Measurements from ENCODE around the gene PADI3. TPM values are rescaled to one million over a fixed set of nuclear protein-coding genes. Genes with fewer than 3 reads are reported as not detected.
A peak's percentile ranks its signal among the peaks of the same experiment; 100 is the strongest.
"Not testable (repeated sequence)": the region's sequence is repeated elsewhere in the genome, so short reads cannot be mapped to it uniquely, and the experiment has no call there.

PADI3 gene
- total RNA-seq, 2 donors from 2014 or later = 0.18 to 1.2 TPM

DNA sequence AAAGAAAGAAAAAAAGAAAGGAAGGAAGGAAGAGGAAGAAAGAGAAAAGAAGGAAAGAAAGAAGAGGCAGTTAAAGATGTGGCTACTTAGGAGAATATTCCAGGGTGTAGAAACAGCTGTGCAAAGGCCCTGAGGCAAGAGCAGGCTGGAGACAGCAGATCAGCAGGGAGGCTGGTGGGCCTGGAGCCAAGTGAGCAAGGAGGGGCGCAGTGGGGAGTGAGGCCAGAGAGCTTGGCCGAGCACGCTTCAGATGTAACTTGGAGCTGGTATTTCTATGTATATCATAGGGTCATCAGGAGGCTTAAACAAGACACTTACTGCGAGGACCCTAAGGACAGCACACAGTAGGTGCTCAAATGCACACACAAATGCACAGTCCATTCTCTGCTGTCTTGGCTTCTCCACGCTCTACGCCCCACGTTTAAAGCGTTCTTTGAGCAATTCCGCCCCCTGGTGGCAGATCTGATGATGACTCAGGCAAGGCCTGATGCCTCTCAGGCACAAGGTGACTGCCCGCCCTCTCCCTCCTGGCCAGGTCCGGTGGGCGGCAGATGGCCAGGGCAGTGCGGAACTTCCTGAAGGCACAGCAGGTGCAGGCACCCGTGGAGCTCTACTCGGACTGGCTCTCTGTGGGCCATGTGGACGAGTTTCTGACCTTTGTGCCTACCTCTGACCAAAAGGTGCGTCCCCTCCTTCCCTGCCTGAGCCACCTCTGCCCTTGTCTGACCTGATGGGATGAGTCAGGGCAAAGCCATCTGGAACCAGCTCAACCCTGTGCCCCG lies 11.9 kb upstream of the PADI3 start:
- Histone ChIP-seq H3K27ac (no peak overlapping the region), H3K4me3 (no peak overlapping the region), H3K9me3 (no peaks in the 10 kb centered on the region), H3K27me3 (replicated peaks; ENCODE audit: insufficient read depth) (no peaks in the 10 kb centered on the region), H3K36me3 (no peaks in the 10 kb centered on the region), H3K4me1 (replicated peaks) (peaks cover 5% of the 10 kb centered on the region)
- TF ChIP-seq, protein P1, sequence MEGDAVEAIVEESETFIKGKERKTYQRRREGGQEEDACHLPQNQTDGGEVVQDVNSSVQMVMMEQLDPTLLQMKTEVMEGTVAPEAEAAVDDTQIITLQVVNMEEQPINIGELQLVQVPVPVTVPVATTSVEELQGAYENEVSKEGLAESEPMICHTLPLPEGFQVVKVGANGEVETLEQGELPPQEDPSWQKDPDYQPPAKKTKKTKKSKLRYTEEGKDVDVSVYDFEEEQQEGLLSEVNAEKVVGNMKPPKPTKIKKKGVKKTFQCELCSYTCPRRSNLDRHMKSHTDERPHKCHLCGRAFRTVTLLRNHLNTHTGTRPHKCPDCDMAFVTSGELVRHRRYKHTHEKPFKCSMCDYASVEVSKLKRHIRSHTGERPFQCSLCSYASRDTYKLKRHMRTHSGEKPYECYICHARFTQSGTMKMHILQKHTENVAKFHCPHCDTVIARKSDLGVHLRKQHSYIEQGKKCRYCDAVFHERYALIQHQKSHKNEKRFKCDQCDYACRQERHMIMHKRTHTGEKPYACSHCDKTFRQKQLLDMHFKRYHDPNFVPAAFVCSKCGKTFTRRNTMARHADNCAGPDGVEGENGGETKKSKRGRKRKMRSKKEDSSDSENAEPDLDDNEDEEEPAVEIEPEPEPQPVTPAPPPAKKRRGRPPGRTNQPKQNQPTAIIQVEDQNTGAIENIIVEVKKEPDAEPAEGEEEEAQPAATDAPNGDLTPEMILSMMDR (IDR thresholded peaks at IDR 0.05) = peak; percentile 75 to 96 (median 90)
- TF ChIP-seq POLR2A (IDR thresholded peaks at IDR 0.05) = no peak
- TF ChIP-seq POLR2AphosphoS5 (IDR thresholded peaks at IDR 0.05) = peak; percentile 28
- 25% methylated on average over 18 of the region's 18 CpGs for WGBS
- intact Hi-C loops (cut with DNase I) = loop anchor here (2.0 to 10.0 kb wide), 2 partner anchors 112 to 282 kb away; no protein-coding TSS in a partner anchor
- peak; percentile 83 for DNase-seq (ENCODE audit: low spot score)

DNA sequence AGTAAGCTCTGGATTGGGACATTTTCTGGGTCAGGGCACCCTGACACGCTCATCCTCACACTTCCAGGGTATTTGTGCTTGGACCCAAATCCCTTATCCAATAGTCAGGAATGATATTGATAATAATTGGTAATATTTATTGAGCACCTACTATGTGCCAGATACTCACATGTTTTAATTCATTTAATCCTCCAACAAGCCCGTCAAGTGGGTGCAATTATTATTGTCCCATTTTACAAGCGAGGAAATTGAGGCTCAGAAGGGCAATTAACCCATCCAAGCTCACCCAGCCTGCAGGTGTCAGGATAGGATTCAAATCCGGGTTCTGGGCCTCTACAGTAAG lies 11.4 kb upstream of the PADI3 start:
- Histone ChIP-seq H3K9me3 (no peaks in the 10 kb centered on the region), H3K36me3 (no peaks in the 10 kb centered on the region), H3K27ac (no peak overlapping the region), H3K27me3 (replicated peaks; ENCODE audit: insufficient read depth) (no peaks in the 10 kb centered on the region), H3K4me3 (no peak overlapping the region), H3K4me1 (replicated peaks) (peaks cover 3% of the 10 kb centered on the region)
- TF ChIP-seq POLR2AphosphoS5 (IDR thresholded peaks at IDR 0.05) = no peak
- TF ChIP-seq POLR2A (IDR thresholded peaks at IDR 0.05) = no peak
- TF ChIP-seq, protein P1 (IDR thresholded peaks at IDR 0.05) = no peak
- 86% methylated on average over 4 of the region's 4 CpGs for WGBS
- DNase-seq (ENCODE audit: low spot score) = no peak
- intact Hi-C loops (cut with DNase I) = loop anchor here (2.0 to 10.0 kb wide), 2 partner anchors 113 to 283 kb away; no protein-coding TSS in a partner anchor

DNA sequence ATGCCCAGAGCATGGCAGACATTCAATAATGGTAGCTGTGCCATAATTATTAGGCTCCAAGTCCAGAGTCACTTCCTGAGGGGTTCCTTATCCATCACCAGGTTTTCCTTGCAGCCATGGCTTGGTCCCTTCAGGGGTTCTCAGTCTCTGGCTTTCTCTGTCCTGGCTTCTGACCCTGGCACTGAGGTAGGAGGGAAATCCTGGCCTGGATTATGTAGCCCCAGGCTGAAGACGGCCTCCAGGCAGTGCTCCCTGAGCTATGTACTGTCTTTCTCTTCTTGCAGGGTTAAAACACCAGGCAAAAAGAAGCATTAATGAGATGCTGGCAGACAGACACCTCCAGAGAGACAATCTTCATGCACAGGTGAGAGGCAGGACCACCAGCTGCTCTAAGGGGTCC lies 9.5 kb upstream of the PADI3 start:
- TF ChIP-seq, protein P1 (IDR thresholded peaks at IDR 0.05) = no peak
- TF ChIP-seq POLR2AphosphoS5 (IDR thresholded peaks at IDR 0.05) (no peak), POLR2A (IDR thresholded peaks at IDR 0.05) (no peak)
- Histone ChIP-seq H3K4me1 (replicated peaks) (peaks cover 4% of the 10 kb centered on the region), H3K27ac (no peak overlapping the region), H3K36me3 (no peaks in the 10 kb centered on the region), H3K4me3 (no peak overlapping the region), H3K9me3 (no peaks in the 10 kb centered on the region), H3K27me3 (replicated peaks; ENCODE audit: insufficient read depth) (no peaks in the 10 kb centered on the region)
- intact Hi-C loops (cut with DNase I) = loop anchor here (10.0 kb wide), 1 partner anchor 285 kb away; no protein-coding TSS in a partner anchor
- no peak for DNase-seq (ENCODE audit: low spot score)
- WGBS = 58% methylated on average over 1 of the region's 1 CpG

DNA sequence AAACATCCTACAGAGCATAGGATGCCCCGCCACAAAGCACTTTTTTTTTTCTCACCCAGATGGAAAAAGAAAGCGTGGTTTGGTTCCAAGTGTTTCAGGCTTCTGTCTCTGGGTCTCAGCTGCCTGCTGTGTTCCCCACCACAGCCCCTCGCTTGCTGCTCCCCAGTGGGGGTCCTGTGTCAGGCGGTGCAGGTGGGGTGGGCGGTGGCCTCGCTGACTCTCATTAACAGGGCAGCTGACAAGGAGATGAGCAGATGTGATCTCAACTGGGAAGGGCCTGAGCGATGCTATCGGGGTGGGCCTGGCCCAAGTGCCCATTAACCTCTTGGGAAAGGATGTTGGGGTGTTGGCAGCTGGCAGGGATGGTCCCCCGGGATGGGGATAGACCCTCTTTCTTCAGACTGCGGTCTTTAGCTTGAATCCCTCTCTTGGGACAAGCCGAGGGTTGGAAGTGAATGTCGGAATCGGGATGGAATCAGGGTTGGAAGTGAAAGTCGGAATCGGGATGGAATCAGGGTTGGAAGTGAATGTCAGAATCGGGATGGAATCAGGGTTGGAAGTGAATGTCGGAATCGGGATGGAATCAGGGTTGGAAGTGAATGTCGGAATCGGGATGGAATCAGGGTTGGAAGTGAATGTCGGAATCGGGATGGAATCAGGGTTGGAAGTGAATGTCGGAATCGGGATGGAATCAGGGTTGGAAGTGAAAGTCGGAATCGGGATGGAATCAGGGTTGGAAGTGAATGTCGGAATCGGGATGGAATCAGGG lies 7.7 kb upstream of the PADI3 start:
- H3K27me3 ChIP-seq (replicated peaks; ENCODE audit: insufficient read depth); DNase-seq (ENCODE audit: low spot score); H3K27ac ChIP-seq; H3K36me3 ChIP-seq; H3K4me1 ChIP-seq (replicated peaks); H3K9me3 ChIP-seq; intact Hi-C loops (cut with DNase I); H3K4me3 ChIP-seq: not testable (repeated sequence)
- WGBS = 69% methylated on average over 28 of the region's 28 CpGs

DNA sequence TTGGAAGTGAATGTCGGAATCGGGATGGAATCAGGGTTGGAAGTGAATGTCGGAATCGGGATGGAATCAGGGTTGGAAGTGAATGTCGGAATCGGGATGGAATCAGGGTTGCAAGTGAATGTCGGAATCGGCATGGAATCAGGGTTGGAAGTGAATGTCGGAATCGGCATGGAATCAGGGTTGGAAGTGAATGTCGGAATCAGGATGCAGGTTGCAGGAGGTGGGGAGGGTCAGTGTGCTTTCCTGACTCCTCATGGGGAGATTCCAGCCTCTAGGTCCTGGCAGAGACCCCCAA lies 7.2 kb upstream of the PADI3 start:
- H3K4me3 ChIP-seq; H3K4me1 ChIP-seq (replicated peaks); DNase-seq (ENCODE audit: low spot score); H3K9me3 ChIP-seq; H3K27me3 ChIP-seq (replicated peaks; ENCODE audit: insufficient read depth); H3K36me3 ChIP-seq; H3K27ac ChIP-seq; intact Hi-C loops (cut with DNase I): not testable (repeated sequence)
- WGBS = 85% methylated on average over 11 of the region's 11 CpGs
